ENCODE results near the gene DOK6.

Gene DOK6

GRCh38 chr18:69844656-69845055, 444.0 kb downstream of the DOK6 start:
- no peak overlapping the region for H2BK12ac ChIP-seq (ENCODE audit: low read length in 2 of 2)
- no peak overlapping the region for H3K4ac ChIP-seq (ENCODE audit: low read depth in 1 of 2, low read length in 2 of 2)
- H3K4me3 ChIP-seq (ENCODE audit: insufficient read depth in 1 of 2, low read depth in 1 of 2, low read length in 2 of 2) = no peak overlapping the region
- H3K9ac ChIP-seq (ENCODE audit: low read length) = no peak overlapping the region
- H4K91ac ChIP-seq (ENCODE audit: low read length) = no peak overlapping the region
- DNase-seq = no peak
- H3K79me1 ChIP-seq (replicated peaks; ENCODE audit: low read length, poor library complexity, severe bottlenecking) = no peaks in the 10 kb centered on the region
- no peaks in the 10 kb centered on the region for H3K4me1 ChIP-seq (ENCODE audit: control insufficient read depth, insufficient read depth, low read depth, low read length)
- H3K14ac ChIP-seq (ENCODE audit: low read length in 2 of 2) = no peak overlapping the region
- H3K18ac ChIP-seq (ENCODE audit: low read depth in 1 of 2, low read length in 2 of 2) = no peak overlapping the region
- H3K27me3 ChIP-seq (ENCODE audit: control insufficient read depth in 1 of 2, insufficient read depth in 1 of 2, low read length in 2 of 2) = no peaks in the 10 kb centered on the region
- H3K36me3 ChIP-seq (ENCODE audit: control insufficient read depth in 1 of 2, insufficient read depth in 2 of 2, low read depth in 1 of 2, low read length in 2 of 2) = no peaks in the 10 kb centered on the region
- H2BK120ac ChIP-seq (ENCODE audit: low read depth, low read length) = no peak overlapping the region
- no peaks in the 10 kb centered on the region for H3K9me3 ChIP-seq (ENCODE audit: control insufficient read depth, low read length)
- no peak overlapping the region for H4K8ac ChIP-seq (ENCODE audit: low read length)
- H3K4me2 ChIP-seq (ENCODE audit: low read length, poor library complexity, severe bottlenecking) = no peak overlapping the region
- no peak overlapping the region for H3K23ac ChIP-seq (ENCODE audit: low read length in 2 of 2)
- H2BK5ac ChIP-seq (ENCODE audit: low read depth, low read length, poor library complexity, severe bottlenecking) = no peak overlapping the region
- whole genome bisulfite sequencing = no CpG with 5 or more reads among the region's 2 CpGs
- no peak overlapping the region for H2AFZ ChIP-seq (ENCODE audit: low read depth, low read length)
- H3K27ac ChIP-seq (ENCODE audit: low read length, poor library complexity, severe bottlenecking) = no peak overlapping the region
- no peak overlapping the region for H2BK15ac ChIP-seq (ENCODE audit: low read depth, poor library complexity, severe bottlenecking)
- no peak overlapping the region for H2AK5ac ChIP-seq (ENCODE audit: low read length, severe bottlenecking)

GRCh38 chr18:69845593-69846506, 445.2 kb downstream of the DOK6 start:
- no peaks in the 10 kb centered on the region for H3K36me3 ChIP-seq (ENCODE audit: control insufficient read depth in 1 of 2, insufficient read depth in 2 of 2, low read depth in 1 of 2, low read length in 2 of 2)
- H3K4ac ChIP-seq (ENCODE audit: low read depth in 1 of 2, low read length in 2 of 2) = no peak overlapping the region
- peak; percentile 70 for DNase-seq
- no peak overlapping the region for H4K8ac ChIP-seq (ENCODE audit: low read length)
- no peak overlapping the region for H2BK12ac ChIP-seq (ENCODE audit: low read length in 2 of 2)
- no peak overlapping the region for H3K27ac ChIP-seq (ENCODE audit: low read length, poor library complexity, severe bottlenecking)
- no peak overlapping the region for H3K14ac ChIP-seq (ENCODE audit: low read length in 2 of 2)
- no peak overlapping the region for H4K91ac ChIP-seq (ENCODE audit: low read length)
- H2AFZ ChIP-seq (ENCODE audit: low read depth, low read length) = no peak overlapping the region
- H3K4me3 ChIP-seq (ENCODE audit: insufficient read depth in 1 of 2, low read depth in 1 of 2, low read length in 2 of 2) = no peak overlapping the region
- no peak overlapping the region for H2BK15ac ChIP-seq (ENCODE audit: low read depth, poor library complexity, severe bottlenecking)
- no peaks in the 10 kb centered on the region for H3K79me1 ChIP-seq (replicated peaks; ENCODE audit: low read length, poor library complexity, severe bottlenecking)
- no peaks in the 10 kb centered on the region for H3K27me3 ChIP-seq (ENCODE audit: control insufficient read depth in 1 of 2, insufficient read depth in 1 of 2, low read length in 2 of 2)
- no peak overlapping the region for H3K9ac ChIP-seq (ENCODE audit: low read length)
- H2BK5ac ChIP-seq (ENCODE audit: low read depth, low read length, poor library complexity, severe bottlenecking) = no peak overlapping the region
- H2AK5ac ChIP-seq (ENCODE audit: low read length, severe bottlenecking) = no peak overlapping the region
- WGBS = 70% methylated on average over 7 of the region's 8 CpGs
- H3K4me2 ChIP-seq (ENCODE audit: low read length, poor library complexity, severe bottlenecking) = no peak overlapping the region
- no peaks in the 10 kb centered on the region for H3K4me1 ChIP-seq (ENCODE audit: control insufficient read depth, insufficient read depth, low read depth, low read length)
- H3K9me3 ChIP-seq (ENCODE audit: control insufficient read depth, low read length) = no peaks in the 10 kb centered on the region
- H3K18ac ChIP-seq (ENCODE audit: low read depth in 1 of 2, low read length in 2 of 2) = no peak overlapping the region
- H2BK120ac ChIP-seq (ENCODE audit: low read depth, low read length) = no peak overlapping the region
- no peak overlapping the region for H3K23ac ChIP-seq (ENCODE audit: low read length in 2 of 2)

- no peak overlapping the region for H3K23ac ChIP-seq (ENCODE audit: low read length in 2 of 2)
- H2BK120ac ChIP-seq (ENCODE audit: low read depth, low read length) = no peak overlapping the region
- H3K27ac ChIP-seq (ENCODE audit: low read length, poor library complexity, severe bottlenecking) = no peak overlapping the region
- H3K4me3 ChIP-seq (ENCODE audit: insufficient read depth in 1 of 2, low read depth in 1 of 2, low read length in 2 of 2) = no peak overlapping the region
- H3K36me3 ChIP-seq (ENCODE audit: control insufficient read depth in 1 of 2, insufficient read depth in 2 of 2, low read depth in 1 of 2, low read length in 2 of 2) = no peaks in the 10 kb centered on the region
- H2BK12ac ChIP-seq (ENCODE audit: low read length in 2 of 2) = no peak overlapping the region
- no peaks in the 10 kb centered on the region for H3K4me1 ChIP-seq (ENCODE audit: control insufficient read depth, insufficient read depth, low read depth, low read length)
- 73% methylated on average over 3 of the region's 4 CpGs for WGBS
- H2AK5ac ChIP-seq (ENCODE audit: low read length, severe bottlenecking) = no peak overlapping the region
- H3K27me3 ChIP-seq (ENCODE audit: control insufficient read depth in 1 of 2, insufficient read depth in 1 of 2, low read length in 2 of 2) = no peaks in the 10 kb centered on the region
- H3K4me2 ChIP-seq (ENCODE audit: low read length, poor library complexity, severe bottlenecking) = no peak overlapping the region
- H3K14ac ChIP-seq (ENCODE audit: low read length in 2 of 2) = no peak overlapping the region
- H3K79me1 ChIP-seq (replicated peaks; ENCODE audit: low read length, poor library complexity, severe bottlenecking) = no peaks in the 10 kb centered on the region
- H3K9me3 ChIP-seq (ENCODE audit: control insufficient read depth, low read length) = no peaks in the 10 kb centered on the region
- H4K8ac ChIP-seq (ENCODE audit: low read length) = no peak overlapping the region
- no peak overlapping the region for H2BK15ac ChIP-seq (ENCODE audit: low read depth, poor library complexity, severe bottlenecking)
- no peak overlapping the region for H3K9ac ChIP-seq (ENCODE audit: low read length)
- H2AFZ ChIP-seq (ENCODE audit: low read depth, low read length) = no peak overlapping the region
- DNase-seq = no peak
- no peak overlapping the region for H3K18ac ChIP-seq (ENCODE audit: low read depth in 1 of 2, low read length in 2 of 2)
- no peak overlapping the region for H2BK5ac ChIP-seq (ENCODE audit: low read depth, low read length, poor library complexity, severe bottlenecking)
- no peak overlapping the region for H4K91ac ChIP-seq (ENCODE audit: low read length)
- H3K4ac ChIP-seq (ENCODE audit: low read depth in 1 of 2, low read length in 2 of 2) = no peak overlapping the region
Measured at GRCh38 chr18:69853051-69853450, 452.4 kb downstream of the DOK6 start.

GRCh38 chr18:69854455-69854854, 453.8 kb downstream of the DOK6 start:
- DNase-seq = no peak
- H3K4ac ChIP-seq (ENCODE audit: low read depth in 1 of 2, low read length in 2 of 2) = no peak overlapping the region
- WGBS = 92% methylated on average over 1 of the region's 1 CpG

More at GRCh38 chr18:69854455-69854854, 453.8 kb downstream of the DOK6 start:
- H3K27me3 ChIP-seq (ENCODE audit: control insufficient read depth in 1 of 2, insufficient read depth in 1 of 2, low read length in 2 of 2) = no peaks in the 10 kb centered on the region
- no peak overlapping the region for H2AK5ac ChIP-seq (ENCODE audit: low read length, severe bottlenecking)
- no peak overlapping the region for H4K91ac ChIP-seq (ENCODE audit: low read length)
- no peak overlapping the region for H3K27ac ChIP-seq (ENCODE audit: low read length, poor library complexity, severe bottlenecking)
- no peak overlapping the region for H3K4me3 ChIP-seq (ENCODE audit: insufficient read depth in 1 of 2, low read depth in 1 of 2, low read length in 2 of 2)
- no peak overlapping the region for H2AFZ ChIP-seq (ENCODE audit: low read depth, low read length)
- H3K9me3 ChIP-seq (ENCODE audit: control insufficient read depth, low read length) = no peaks in the 10 kb centered on the region
- no peak overlapping the region for H2BK15ac ChIP-seq (ENCODE audit: low read depth, poor library complexity, severe bottlenecking)
- no peaks in the 10 kb centered on the region for H3K79me1 ChIP-seq (replicated peaks; ENCODE audit: low read length, poor library complexity, severe bottlenecking)
- H2BK12ac ChIP-seq (ENCODE audit: low read length in 2 of 2) = no peak overlapping the region
- no peak overlapping the region for H2BK5ac ChIP-seq (ENCODE audit: low read depth, low read length, poor library complexity, severe bottlenecking)
- H3K4me2 ChIP-seq (ENCODE audit: low read length, poor library complexity, severe bottlenecking) = no peak overlapping the region
- no peak overlapping the region for H3K18ac ChIP-seq (ENCODE audit: low read depth in 1 of 2, low read length in 2 of 2)
- no peak overlapping the region for H2BK120ac ChIP-seq (ENCODE audit: low read depth, low read length)
- H3K9ac ChIP-seq (ENCODE audit: low read length) = no peak overlapping the region
- H3K23ac ChIP-seq (ENCODE audit: low read length in 2 of 2) = no peak overlapping the region
- no peak overlapping the region for H3K14ac ChIP-seq (ENCODE audit: low read length in 2 of 2)
- no peaks in the 10 kb centered on the region for H3K4me1 ChIP-seq (ENCODE audit: control insufficient read depth, insufficient read depth, low read depth, low read length)
- H3K36me3 ChIP-seq (ENCODE audit: control insufficient read depth in 1 of 2, insufficient read depth in 2 of 2, low read depth in 1 of 2, low read length in 2 of 2) = no peaks in the 10 kb centered on the region
- no peak overlapping the region for H4K8ac ChIP-seq (ENCODE audit: low read length)
